Measurements from ENCODE around the gene TSHZ2.
"Not testable (repeated sequence)": the region's sequence is repeated elsewhere in the genome, so short reads cannot be mapped to it uniquely, and the experiment has no call there.

TSHZ2 gene

GRCh38 chr20:52964131-52964530, 8.0 kb upstream of the TSHZ2 start:
- DNase-seq (ENCODE audit: low read depth, low spot score) = no peak
- H3K9me3 ChIP-seq (ENCODE audit: control insufficient read depth, insufficient read depth, low read length) = no peaks in the 10 kb centered on the region
- H3K4me1 ChIP-seq (ENCODE audit: control insufficient read depth, insufficient read depth, low read length) = 0 out of 2 replicates have a peak, but pooled peaks cover 1% of the 10 kb centered on the region
- WGBS (ENCODE audit: insufficient coverage, insufficient read length) = no CpG with 5 or more reads among the region's 6 CpGs
- no peaks in the 10 kb centered on the region for H3K27me3 ChIP-seq (ENCODE audit: control insufficient read depth, insufficient read depth, low read length)
- H3K36me3 ChIP-seq (ENCODE audit: control insufficient read depth, insufficient read depth, low read length) = no peaks in the 10 kb centered on the region
- H3K4me3 ChIP-seq (ENCODE audit: low read length) = no peak overlapping the region
- H3K27ac ChIP-seq (ENCODE audit: low read length) = no peak overlapping the region

GRCh38 chr20:52965380-52965779, 6.8 kb upstream of the TSHZ2 start:
- no CpG with 5 or more reads among the region's 1 CpG for WGBS (ENCODE audit: insufficient coverage, insufficient read length)
- Histone ChIP-seq H3K27me3 (ENCODE audit: control insufficient read depth, insufficient read depth, low read length) (no peaks in the 10 kb centered on the region), H3K4me3 (ENCODE audit: low read length) (no peak overlapping the region), H3K9me3 (ENCODE audit: control insufficient read depth, insufficient read depth, low read length) (no peaks in the 10 kb centered on the region), H3K36me3 (ENCODE audit: control insufficient read depth, insufficient read depth, low read length) (no peaks in the 10 kb centered on the region), H3K27ac (ENCODE audit: low read length) (no peak overlapping the region), H3K4me1 (ENCODE audit: control insufficient read depth, insufficient read depth, low read length) (0 out of 2 replicates have a peak, but pooled peaks cover 1% of the 10 kb centered on the region)
- DNase-seq (ENCODE audit: low read depth, low spot score) = no peak

GRCh38 chr20:52965819-52966218, 6.3 kb upstream of the TSHZ2 start:
- H3K9me3 ChIP-seq (ENCODE audit: control insufficient read depth, insufficient read depth, low read length) = no peaks in the 10 kb centered on the region
- H3K27ac ChIP-seq (ENCODE audit: low read length) = no peak overlapping the region
- H3K4me1 ChIP-seq (ENCODE audit: control insufficient read depth, insufficient read depth, low read length) = 0 out of 2 replicates have a peak, but pooled peaks cover 1% of the 10 kb centered on the region
- no peak overlapping the region for H3K4me3 ChIP-seq (ENCODE audit: low read length)
- H3K36me3 ChIP-seq (ENCODE audit: control insufficient read depth, insufficient read depth, low read length) = no peaks in the 10 kb centered on the region
- no peak for DNase-seq (ENCODE audit: low read depth, low spot score)
- no peaks in the 10 kb centered on the region for H3K27me3 ChIP-seq (ENCODE audit: control insufficient read depth, insufficient read depth, low read length)
- no CpG with 5 or more reads among the region's 2 CpGs for WGBS (ENCODE audit: insufficient coverage, insufficient read length)

- not testable (repeated sequence) for H3K27ac ChIP-seq (ENCODE audit: low read length); H3K27me3 ChIP-seq (ENCODE audit: control insufficient read depth, insufficient read depth, low read length); H3K9me3 ChIP-seq (ENCODE audit: control insufficient read depth, insufficient read depth, low read length); H3K36me3 ChIP-seq (ENCODE audit: control insufficient read depth, insufficient read depth, low read length); DNase-seq (ENCODE audit: low read depth, low spot score); H3K4me3 ChIP-seq (ENCODE audit: low read length); H3K4me1 ChIP-seq (ENCODE audit: control insufficient read depth, insufficient read depth, low read length)
Observed at GRCh38 chr20:52966543-52966942, 5.6 kb upstream of the TSHZ2 start.

GRCh38 chr20:52971498-52972189, 514 bp upstream of the TSHZ2 start:
- no peaks in the 10 kb centered on the region; the same call in 1 of the 2 replicates for H3K27me3 ChIP-seq (ENCODE audit: control insufficient read depth, insufficient read depth, low read length)
- no peaks in the 10 kb centered on the region for H3K9me3 ChIP-seq (ENCODE audit: control insufficient read depth, insufficient read depth, low read length)
- no peak overlapping the region for H3K27ac ChIP-seq (ENCODE audit: low read length)
- no peaks in the 10 kb centered on the region for H3K36me3 ChIP-seq (ENCODE audit: control insufficient read depth, insufficient read depth, low read length)
- no peak for DNase-seq (ENCODE audit: low read depth, low spot score)
- peak overlapping the region; percentile 88; the same call in 1 of the 2 replicates for H3K4me3 ChIP-seq (ENCODE audit: low read length)
- WGBS (ENCODE audit: insufficient coverage, insufficient read length) = no CpG with 5 or more reads among the region's 16 CpGs
- no peaks in the 10 kb centered on the region for H3K4me1 ChIP-seq (ENCODE audit: control insufficient read depth, insufficient read depth, low read length)

GRCh38 chr20:52972965-52973819, 1.0 kb downstream of the TSHZ2 start:
- no peaks in the 10 kb centered on the region for H3K4me1 ChIP-seq (ENCODE audit: control insufficient read depth, insufficient read depth, low read length)
- H3K9me3 ChIP-seq (ENCODE audit: control insufficient read depth, insufficient read depth, low read length) = no peaks in the 10 kb centered on the region
- H3K27ac ChIP-seq (ENCODE audit: low read length) = no peak overlapping the region
- WGBS (ENCODE audit: insufficient coverage, insufficient read length) = no CpG with 5 or more reads among the region's 39 CpGs
- H3K36me3 ChIP-seq (ENCODE audit: control insufficient read depth, insufficient read depth, low read length) = no peaks in the 10 kb centered on the region
- peak overlapping the region; percentile 41; the same call in 1 of the 2 replicates for H3K4me3 ChIP-seq (ENCODE audit: low read length)
- DNase-seq (ENCODE audit: low read depth, low spot score) = no peak
- no peaks in the 10 kb centered on the region; the same call in 1 of the 2 replicates for H3K27me3 ChIP-seq (ENCODE audit: control insufficient read depth, insufficient read depth, low read length)

GRCh38 chr20:52974179-52974594, 2.0 kb downstream of the TSHZ2 start:
- Histone ChIP-seq H3K27me3 (ENCODE audit: control insufficient read depth, insufficient read depth, low read length) (no peaks in the 10 kb centered on the region; the same call in 1 of the 2 replicates), H3K4me1 (ENCODE audit: control insufficient read depth, insufficient read depth, low read length) (no peaks in the 10 kb centered on the region), H3K36me3 (ENCODE audit: control insufficient read depth, insufficient read depth, low read length) (no peaks in the 10 kb centered on the region), H3K9me3 (ENCODE audit: control insufficient read depth, insufficient read depth, low read length) (no peaks in the 10 kb centered on the region), H3K4me3 (ENCODE audit: low read length) (no peak overlapping the region), H3K27ac (ENCODE audit: low read length) (no peak overlapping the region)
- DNase-seq (ENCODE audit: low read depth, low spot score) = no peak
- WGBS (ENCODE audit: insufficient coverage, insufficient read length) = no CpG with 5 or more reads among the region's 5 CpGs

- no peaks in the 10 kb centered on the region for H3K4me1 ChIP-seq (ENCODE audit: control insufficient read depth, insufficient read depth, low read length)
- H3K27ac ChIP-seq (ENCODE audit: low read length) = no peak overlapping the region
- H3K36me3 ChIP-seq (ENCODE audit: control insufficient read depth, insufficient read depth, low read length) = no peaks in the 10 kb centered on the region
- H3K9me3 ChIP-seq (ENCODE audit: control insufficient read depth, insufficient read depth, low read length) = no peaks in the 10 kb centered on the region
- WGBS (ENCODE audit: insufficient coverage, insufficient read length) = no CpG with 5 or more reads among the region's 11 CpGs
- H3K4me3 ChIP-seq (ENCODE audit: low read length) = no peak overlapping the region
- no peak for DNase-seq (ENCODE audit: low read depth, low spot score)
- no peaks in the 10 kb centered on the region; the same call in 1 of the 2 replicates for H3K27me3 ChIP-seq (ENCODE audit: control insufficient read depth, insufficient read depth, low read length)
Observed at GRCh38 chr20:52975029-52975732, 3.0 kb downstream of the TSHZ2 start.

- H3K27me3 ChIP-seq (ENCODE audit: control insufficient read depth, insufficient read depth, low read length) = no peaks in the 10 kb centered on the region; the same call in 1 of the 2 replicates
- H3K4me3 ChIP-seq (ENCODE audit: low read length) = no peak overlapping the region
- DNase-seq (ENCODE audit: low read depth, low spot score) = no peak
- no peaks in the 10 kb centered on the region for H3K4me1 ChIP-seq (ENCODE audit: control insufficient read depth, insufficient read depth, low read length)
- no peaks in the 10 kb centered on the region for H3K9me3 ChIP-seq (ENCODE audit: control insufficient read depth, insufficient read depth, low read length)
- no CpG with 5 or more reads among the region's 3 CpGs for WGBS (ENCODE audit: insufficient coverage, insufficient read length)
- no peak overlapping the region for H3K27ac ChIP-seq (ENCODE audit: low read length)
- H3K36me3 ChIP-seq (ENCODE audit: control insufficient read depth, insufficient read depth, low read length) = no peaks in the 10 kb centered on the region
Observed at GRCh38 chr20:52975803-52976531, 3.8 kb downstream of the TSHZ2 start.

- no peaks in the 10 kb centered on the region for H3K36me3 ChIP-seq (ENCODE audit: control insufficient read depth, insufficient read depth, low read length)
- H3K27ac ChIP-seq (ENCODE audit: low read length) = no peak overlapping the region
- DNase-seq (ENCODE audit: low read depth, low spot score) = no peak
- H3K27me3 ChIP-seq (ENCODE audit: control insufficient read depth, insufficient read depth, low read length) = no peaks in the 10 kb centered on the region; the same call in 1 of the 2 replicates
- WGBS (ENCODE audit: insufficient coverage, insufficient read length) = no CpG with 5 or more reads among the region's 2 CpGs
- H3K4me1 ChIP-seq (ENCODE audit: control insufficient read depth, insufficient read depth, low read length) = no peaks in the 10 kb centered on the region
- no peak overlapping the region for H3K4me3 ChIP-seq (ENCODE audit: low read length)
- no peaks in the 10 kb centered on the region for H3K9me3 ChIP-seq (ENCODE audit: control insufficient read depth, insufficient read depth, low read length)
Observed at GRCh38 chr20:52978851-52979250, 6.7 kb downstream of the TSHZ2 start.
